HUDEP-2 (cell line): Measurements from ENCODE around the gene SND1.
"Not testable (repeated sequence)": the region's sequence is repeated elsewhere in the genome, so short reads cannot be mapped to it uniquely, and the experiment has no call there.

ENCODE experiments used
- DNase-seq, 76 experiments: peaks; one replicate each; lab custom pipeline; 2025; ENCODE audit not compliant: unreplicated experiment in 76 of 76; lab: John Stamatoyannopoulos, UW

The SND1 gene

GRCh38 chr7:128102490-128103291 lies 450.7 kb downstream of the SND1 start:
- DNase-seq = no peak

GRCh38 chr7:128103498-128104107 lies 451.6 kb downstream of the SND1 start:
- DNase-seq = peak in 2 of 76 experiments; percentile 12 to 15

GRCh38 chr7:128104108-128104742 lies 452.2 kb downstream of the SND1 start:
- no peak for DNase-seq

GRCh38 chr7:128105228-128106022 lies 453.4 kb downstream of the SND1 start:
- DNase-seq = no peak

GRCh38 chr7:128106821-128107220 lies 454.8 kb downstream of the SND1 start:
- DNase-seq = no peak

DNA sequence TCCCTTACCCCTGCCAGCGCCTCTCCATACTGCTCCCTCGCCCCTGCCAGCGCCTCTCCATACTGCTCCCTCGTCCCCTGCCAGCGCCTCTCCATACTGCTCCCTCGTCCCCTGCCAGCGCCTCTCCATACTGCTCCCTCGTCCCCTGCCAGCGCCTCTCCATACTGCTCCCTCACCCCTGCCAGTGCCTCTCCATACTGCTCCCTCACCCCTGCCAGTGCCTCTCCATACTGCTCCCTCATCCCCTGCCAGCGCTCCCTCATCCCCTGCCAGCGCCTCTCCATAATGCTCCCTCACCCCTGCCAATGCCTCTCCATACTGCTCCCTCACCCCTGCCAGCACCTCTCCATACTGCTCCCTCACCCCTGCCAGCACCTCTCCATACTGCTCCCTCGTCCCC lies 455.5 kb downstream of the SND1 start:
- not testable (repeated sequence) for DNase-seq

- DNase-seq = no peak
Measured at GRCh38 chr7:128108129-128108528, 456.1 kb downstream of the SND1 start.

GRCh38 chr7:128108641-128109423 lies 456.8 kb downstream of the SND1 start:
- DNase-seq = no peak

DNA sequence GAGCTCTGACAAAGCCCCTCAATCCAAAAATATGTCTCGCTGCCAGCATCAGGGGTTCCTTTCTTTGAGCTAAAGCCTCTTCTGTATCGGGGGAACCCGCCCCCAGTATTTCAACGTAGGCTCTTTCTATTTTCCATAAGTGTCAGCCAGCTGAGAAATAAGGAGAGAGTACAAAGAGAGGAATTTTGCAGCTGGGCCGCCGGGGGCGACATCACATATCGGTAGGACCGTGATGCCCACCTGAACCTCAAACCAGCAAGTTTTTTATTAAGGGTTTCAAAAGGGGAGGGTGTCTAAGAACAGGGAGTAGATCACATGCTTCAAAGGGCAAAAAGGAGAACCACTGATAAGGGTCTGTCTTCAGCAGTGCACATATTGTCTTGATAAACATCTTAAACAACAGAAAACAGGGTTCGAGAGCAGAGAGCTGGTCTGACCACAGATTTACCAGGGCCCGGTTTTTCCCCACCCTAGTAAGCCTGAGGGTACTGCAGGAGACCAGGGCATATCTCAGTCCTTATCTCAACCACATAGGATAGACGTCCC lies 457.5 kb downstream of the SND1 start:
- not testable (repeated sequence) for DNase-seq

- DNase-seq = no peak
Measured at GRCh38 chr7:128110641-128111364, 458.8 kb downstream of the SND1 start.

DNA sequence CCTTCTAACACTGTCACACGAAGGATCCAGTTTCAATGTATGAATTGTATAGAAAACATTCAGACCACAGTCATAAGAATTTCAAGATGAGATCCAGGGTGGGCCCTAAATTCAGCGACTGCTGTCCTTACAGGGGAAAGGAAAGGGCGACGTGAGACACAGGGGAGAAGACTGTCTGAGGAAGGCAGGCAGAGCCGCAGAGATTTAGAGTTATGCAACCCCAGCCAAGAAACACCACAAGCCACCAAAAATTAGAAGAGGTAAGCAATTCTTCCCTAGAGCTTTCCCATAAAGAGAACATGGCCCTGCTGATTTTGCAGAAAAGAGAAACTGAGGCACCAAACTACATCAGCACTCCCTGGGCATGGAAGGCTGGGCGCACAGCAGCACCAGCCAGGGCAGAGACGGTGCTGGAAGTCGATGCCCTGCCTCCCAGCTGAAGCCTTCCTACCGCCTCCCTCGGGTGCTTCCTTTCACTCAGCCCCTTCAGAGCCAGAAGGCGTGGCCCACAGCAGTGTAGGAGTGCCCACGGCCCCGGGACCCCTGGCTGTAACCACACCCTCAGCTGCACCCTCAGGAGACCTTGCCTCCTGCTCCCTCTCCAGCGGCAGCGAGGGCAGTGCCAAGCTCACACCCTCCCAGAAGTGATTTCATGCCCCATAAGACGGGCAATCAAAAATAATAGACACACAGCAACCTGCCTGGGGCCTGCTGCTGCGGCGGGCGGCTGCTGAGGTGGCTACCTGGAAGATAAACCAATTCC lies 460.2 kb downstream of the SND1 start:
- no peak for DNase-seq

GRCh38 chr7:128112781-128113221 lies 460.8 kb downstream of the SND1 start:
- no peak for DNase-seq

- no peak for DNase-seq
Measured at GRCh38 chr7:128113839-128114238, 461.8 kb downstream of the SND1 start.

GRCh38 chr7:128114806-128115205 lies 462.8 kb downstream of the SND1 start:
- DNase-seq = no peak

DNA sequence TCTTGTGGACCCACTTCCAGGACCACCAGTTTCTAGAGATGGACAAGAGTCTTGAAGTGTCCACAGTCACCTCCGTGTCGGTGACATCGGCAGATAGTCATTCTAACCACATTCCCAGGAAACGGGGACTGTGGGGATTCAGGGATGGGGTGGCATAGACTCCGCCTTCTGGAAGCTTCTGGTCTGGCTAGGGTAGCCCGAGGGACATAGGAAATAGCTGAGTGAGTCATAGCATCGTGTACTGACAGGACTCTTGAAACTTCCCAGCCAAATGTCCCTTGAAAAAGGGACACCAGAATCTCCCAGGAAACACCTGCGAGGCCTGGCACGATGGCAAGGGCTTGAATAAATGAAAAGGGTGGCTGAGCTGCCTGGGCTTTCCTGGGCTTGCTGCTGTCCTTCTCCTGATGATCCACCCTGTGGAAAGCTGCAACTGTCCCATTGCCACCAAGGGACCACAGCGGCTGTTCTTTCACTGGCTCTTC lies 463.4 kb downstream of the SND1 start:
- no peak for DNase-seq

DNA sequence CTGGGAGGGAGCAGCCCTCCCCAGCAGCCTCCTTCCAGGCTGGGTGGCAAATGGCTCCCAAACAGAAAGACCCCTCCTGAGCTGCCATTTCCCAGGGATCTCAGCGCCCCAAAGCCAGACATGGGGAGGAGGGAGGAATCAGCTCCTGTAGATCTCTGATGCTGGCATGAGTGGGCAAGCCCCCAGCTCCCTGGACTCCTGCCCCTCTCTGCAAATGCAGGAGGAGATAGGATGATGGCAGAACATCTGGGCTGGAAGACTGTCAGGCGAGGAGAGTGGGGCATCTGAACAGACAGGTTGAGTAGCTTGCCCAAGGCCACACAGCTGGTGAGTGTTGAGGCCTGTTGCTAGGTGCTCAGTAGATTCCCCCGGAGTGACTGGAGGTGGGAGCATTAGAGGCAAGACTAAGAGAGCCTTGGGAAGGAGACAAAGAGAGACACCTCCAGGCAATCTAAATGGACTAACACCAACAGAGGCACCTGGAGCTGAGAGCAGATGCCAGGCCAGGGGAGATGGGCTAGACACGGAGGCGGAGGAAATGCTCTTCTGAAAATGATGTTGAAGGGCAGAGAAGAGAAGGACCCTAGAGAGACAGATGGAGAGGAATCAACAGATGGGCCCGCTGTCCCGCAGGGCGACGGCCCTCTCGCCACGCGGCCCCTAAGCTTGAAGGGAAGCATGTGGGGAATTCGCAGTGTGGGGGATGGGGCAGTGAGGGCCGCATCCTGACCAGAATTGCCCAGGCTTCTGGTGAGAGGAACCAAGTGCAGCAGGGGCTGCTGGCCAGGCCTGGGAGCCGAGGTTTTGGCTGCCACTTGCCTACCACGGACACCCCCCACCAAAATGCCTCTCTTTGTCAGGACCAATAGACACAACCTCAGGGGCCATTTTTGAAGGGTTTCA lies 464.1 kb downstream of the SND1 start:
- DNase-seq = no peak

GRCh38 chr7:128116740-128117139 lies 464.7 kb downstream of the SND1 start:
- peak in 9 of 76 experiments; percentile 13 to 66 (median 16) for DNase-seq
